A549 (cell line): ENCODE results near the gene NXT1. TPM values are rescaled to one million over a fixed set of nuclear protein-coding genes. Genes with fewer than 3 reads are reported as not detected.

Experiments
- ATAC-seq, 2 experiments: fragments of 200-7000 bp in 1 of 2; fragments of >200 bp in 1 of 2; cut with Nextera tagmentation in 1 of 2; cut with Tn5 transposase in 1 of 2; 3 replicates each; pipeline versions ENCODE4 v1.8.0 to v1.9.1; 2018 to 2020; ENCODE audit warnings: mild to moderate bottlenecking in 1 of 2, moderate library complexity in 1 of 2
- CTCF ChIA-PET: fragments of 300-600 bp; sonication (Branson Sonifier 250); formaldehyde crosslinking; extraction: SDS; loops from one replicate; lab custom pipeline; 2021; ENCODE audit warnings: antibody characterized with exemption, inconsistent platforms; lab: Yijun Ruan, JAX
- POLR2A ChIA-PET: fragments of 350-600 bp; formaldehyde crosslinking; extraction: SDS; loops from one replicate; lab custom pipeline; 2021; ENCODE audit warnings: antibody characterized with exemption, inconsistent platforms; lab: Yijun Ruan, JAX
- DNase-seq, 2 experiments: peaks; one replicate each; pipeline versions ENCODE4 v3.0.0 to v3.0.0-alpha.2; 2011 to 2016; ENCODE audit warnings: low read depth in 1 of 2, low spot score in 1 of 2
- FAIRE-seq: peaks from 2 replicates; lab custom pipeline; 2011; peaks lifted over from hg19 to GRCh38; lab: Jason Lieb, UNC
- H3K27ac ChIP-seq, 2 experiments: fragments of >200 bp; sonication (Bioruptor Twin); formaldehyde crosslinking; 3 replicates each; pipeline ENCODE4 v1.5.1; 2016 to 2017
- H3K4me1 ChIP-seq: fragments of >200 bp; sonication (Bioruptor Twin); formaldehyde crosslinking; 3 replicates; pipeline ENCODE4 v1.6.1; 2016
- H3K4me2 ChIP-seq: fragments of >200 bp; sonication (Bioruptor Twin); formaldehyde crosslinking; 3 replicates; pipeline ENCODE4 v1.6.1; 2016
- H3K4me3 ChIP-seq: fragments of >200 bp; sonication (Bioruptor Twin); formaldehyde crosslinking; 3 replicates; pipeline ENCODE4 v1.5.1; 2016
- H3K9me3 ChIP-seq: fragments of >200 bp; sonication (Bioruptor Twin); formaldehyde crosslinking; 3 replicates; pipeline ENCODE4 v1.6.1; 2016
- CBX8 ChIP-seq: fragments of 200-600 bp; sonication (generic); IDR thresholded peaks from 2 replicates; pipeline ENCODE4 v1.6.1; 2016
- CHD2 ChIP-seq: fragments of 150-350 bp; IDR thresholded peaks from 2 replicates; pipeline ENCODE4 v1.6.1; 2014; ENCODE audit warnings: low read length; ENCODE audit not compliant: partially characterized antibody
- CHD4 ChIP-seq: fragments of 200-600 bp; sonication (generic); IDR thresholded peaks from 2 replicates; pipeline ENCODE4 v1.6.1; 2016; ENCODE audit warnings: antibody characterized with exemption, mild to moderate bottlenecking, borderline replicate concordance
- CTCF ChIP-seq: fragments of >200 bp; sonication (Bioruptor Twin); formaldehyde crosslinking; IDR thresholded peaks from 3 replicates; pipeline ENCODE4 v1.5.1; 2016
- EHF ChIP-seq: fragments of 250-450 bp; sonication (Bioruptor Pico); IDR thresholded peaks from 2 replicates; pipeline ENCODE4 v1.5.0; 2020; ENCODE audit warnings: mild to moderate bottlenecking
- EP300 ChIP-seq, 2 experiments: fragments of >200 bp; sonication (Bioruptor Twin); formaldehyde crosslinking; IDR thresholded peaks; 2 replicates in 1 of 2; 3 replicates in 1 of 2; pipeline ENCODE4 v1.6.1; 2016 to 2017
- FOSB ChIP-seq: fragments of 250-450 bp; sonication (Bioruptor Pico); IDR thresholded peaks from 2 replicates; pipeline ENCODE4 v1.5.0; 2020; ENCODE audit warnings: mild to moderate bottlenecking, moderate library complexity
- FOSL2 ChIP-seq, 2 experiments: fragments of 450-650 bp in 1 of 2; fragments of >200 bp in 1 of 2; sonication (Bioruptor Twin) in 1 of 2; formaldehyde crosslinking; IDR thresholded peaks; 2 replicates each; pipeline versions ENCODE4 v1.5.0 to v1.6.1; 2016 to 2020; ENCODE audit warnings: mild to moderate bottlenecking in 1 of 2, moderate library complexity in 1 of 2
- FOXS1 ChIP-seq: fragments of 250-450 bp; sonication (Bioruptor Pico); IDR thresholded peaks from 2 replicates; pipeline ENCODE4 v1.5.0; 2020; ENCODE audit warnings: mild to moderate bottlenecking, moderate library complexity
- HDAC2 ChIP-seq: fragments of 200-600 bp; sonication (generic); IDR thresholded peaks from 2 replicates; pipeline ENCODE4 v1.6.1; 2016
- HES2 ChIP-seq: fragments of >200 bp; sonication (Bioruptor Twin); formaldehyde crosslinking; IDR thresholded peaks from 2 replicates; pipeline ENCODE4 v1.6.1; 2016
- HMGXB4 ChIP-seq: fragments of 250-450 bp; sonication (Bioruptor Pico); IDR thresholded peaks from 2 replicates; pipeline ENCODE4 v1.5.0; 2021; ENCODE audit warnings: mild to moderate bottlenecking, moderate library complexity, borderline replicate concordance
- HOXB5 ChIP-seq: fragments of 250-450 bp; sonication (Bioruptor Pico); IDR thresholded peaks from 2 replicates; pipeline ENCODE4 v1.5.0; 2020; ENCODE audit warnings: mild to moderate bottlenecking, moderate library complexity
- JUNB ChIP-seq: fragments of >200 bp; sonication (Bioruptor Twin); formaldehyde crosslinking; IDR thresholded peaks from 2 replicates; pipeline ENCODE4 v1.6.1; 2016
- KDM1A ChIP-seq: fragments of 200-600 bp; sonication (generic); IDR thresholded peaks from 2 replicates; pipeline ENCODE4 v1.6.1; 2016; ENCODE audit warnings: low read depth, mild to moderate bottlenecking
- KDM5A ChIP-seq: fragments of 200-600 bp; sonication (generic); IDR thresholded peaks from 2 replicates; pipeline ENCODE4 v1.6.1; 2016; ENCODE audit warnings: antibody characterized with exemption, mild to moderate bottlenecking
- MAX ChIP-seq: IDR thresholded peaks from 2 replicates; pipeline ENCODE4 v1.6.1; 2012
- MAZ ChIP-seq: fragments of 150-350 bp; IDR thresholded peaks from 2 replicates; pipeline ENCODE4 v1.6.1; 2014; ENCODE audit warnings: antibody characterized with exemption, low read depth, low read length, borderline replicate concordance
- MYC ChIP-seq: IDR thresholded peaks from 2 replicates; pipeline ENCODE4 v1.6.1; 2012; ENCODE audit warnings: mild to moderate bottlenecking, inconsistent platforms, low read length, improper control_type of control experiment, borderline replicate concordance
- NFE2L2 ChIP-seq: fragments of 150-350 bp; conservative IDR thresholded peaks from 2 replicates; pipeline ENCODE4 v1.6.1; 2014; ENCODE audit warnings: low read length
- NR3C1 ChIP-seq: fragments of >200 bp; sonication (Bioruptor Twin); formaldehyde crosslinking; IDR thresholded peaks from 3 replicates; pipeline ENCODE4 v1.6.1; 2017
- POLR2A ChIP-seq: IDR thresholded peaks from 2 replicates; pipeline ENCODE4 v1.6.1; 2012; ENCODE audit warnings: mild to moderate bottlenecking, low read length
- RAD21 ChIP-seq, 2 experiments: fragments of >200 bp in 1 of 2; sonication (Bioruptor Twin) in 1 of 2; formaldehyde crosslinking in 1 of 2; IDR thresholded peaks in 1 of 2; conservative IDR thresholded peaks in 1 of 2; 2 replicates in 1 of 2; 3 replicates in 1 of 2; pipeline ENCODE4 v1.6.1; 2012 to 2018; ENCODE audit warnings: inconsistent platforms in 1 of 2
- SMC3 ChIP-seq: fragments of >200 bp; sonication (Bioruptor Twin); formaldehyde crosslinking; IDR thresholded peaks from 3 replicates; pipeline ENCODE4 v1.6.1; 2018; ENCODE audit warnings: inconsistent platforms
- SREBF2 ChIP-seq: fragments of 450-650 bp; IDR thresholded peaks from 2 replicates; pipeline ENCODE4 v1.6.1; 2014; ENCODE audit warnings: mild to moderate bottlenecking, moderate library complexity
- TFCP2L1 ChIP-seq: fragments of 250-450 bp; sonication (Bioruptor Pico); IDR thresholded peaks from 2 replicates; pipeline ENCODE4 v1.5.0; 2021; ENCODE audit warnings: mild to moderate bottlenecking
- TP53 ChIP-seq: fragments of 250-450 bp; sonication (Bioruptor Pico); IDR thresholded peaks from 2 replicates; pipeline ENCODE4 v1.5.0; 2021; ENCODE audit warnings: mild to moderate bottlenecking, moderate library complexity
- USF2 ChIP-seq: fragments of 450-650 bp; IDR thresholded peaks from 2 replicates; pipeline ENCODE4 v1.6.1; 2014; ENCODE audit warnings: antibody characterized with exemption
- ZC3H11A ChIP-seq: fragments of 450-650 bp; IDR thresholded peaks from 2 replicates; pipeline ENCODE4 v1.6.1; 2014; ENCODE audit warnings: antibody characterized with exemption, mild to moderate bottlenecking
- ZFP36 ChIP-seq: fragments of 450-650 bp; IDR thresholded peaks from 2 replicates; pipeline ENCODE4 v1.6.1; 2014; ENCODE audit warnings: borderline replicate concordance; ENCODE audit not compliant: partially characterized antibody
- ZNF302 ChIP-seq: fragments of 250-450 bp; sonication (Bioruptor Pico); IDR thresholded peaks from 2 replicates; pipeline ENCODE4 v1.9.0; 2021; ENCODE audit warnings: inconsistent platforms, mild to moderate bottlenecking, moderate library complexity
- ZSCAN20 ChIP-seq: fragments of 250-450 bp; sonication (Bioruptor Pico); IDR thresholded peaks from 2 replicates; pipeline ENCODE4 v1.8.0; 2022; ENCODE audit warnings: mild to moderate bottlenecking, moderate library complexity
- WGBS: methylation state at CpG from one replicate; pipeline ENCODE4 v1.1.6; 2017; ENCODE audit errors: missing lambda C conversion rate; 5-methylcytosine and 5-hydroxymethylcytosine counted together
- polyA minus RNA-seq: library from RNA; depleted of rRNA, polyadenylated mRNA; stranded (reverse); fragments of >200 nt; gene quantifications from 2 replicates; pipeline ENCODE4 v1.2.3, GENCODE V29; 2011; rRNA and poly(A)+ RNA removed
- polyA plus RNA-seq, 4 experiments: library from polyadenylated mRNA; depleted of rRNA in 3 of 4; stranded (reverse); fragments of >200 nt; fragmentation: RNase III in 1 of 4; extraction: RNeasy Plus Mini Kit Qiagen cat#74134 plus additional on column Dnase treatment in 1 of 4; gene quantifications; 2 replicates in 3 of 4; 3 replicates in 1 of 4; pipeline ENCODE4 v1.2.3, GENCODE V29; 2011 to 2017
- TF ChIP-seq, protein P1 (sequence below): fragments of >200 bp; sonication (Bioruptor Twin); formaldehyde crosslinking; IDR thresholded peaks from 3 replicates; pipeline ENCODE4 v1.6.1; 2016
- TF ChIP-seq, protein P2 (sequence below): IDR thresholded peaks from 2 replicates; pipeline ENCODE4 v1.6.1; 2012; ENCODE audit warnings: low read depth, borderline replicate concordance

The NXT1 gene
- polyA plus RNA-seq (2011; rRNA removed) (68.2 and 71.8 TPM in 2 replicates), polyA plus RNA-seq (2017; fragmentation: RNase III; extraction: RNeasy Plus Mini Kit Qiagen cat#74134 plus additional on column Dnase treatment) (44.3 to 45.5 TPM (median 45.1 TPM) in 3 replicates), polyA minus RNA-seq (42.8 and 48.1 TPM in 2 replicates)
- polyA plus RNA-seq (2012; cell fraction: cytosol; rRNA removed), result 97.1 and 104 TPM in 2 replicates
- polyA plus RNA-seq (2012; cell fraction: nucleus; rRNA removed), result 59.9 and 65.3 TPM in 2 replicates

DNA sequence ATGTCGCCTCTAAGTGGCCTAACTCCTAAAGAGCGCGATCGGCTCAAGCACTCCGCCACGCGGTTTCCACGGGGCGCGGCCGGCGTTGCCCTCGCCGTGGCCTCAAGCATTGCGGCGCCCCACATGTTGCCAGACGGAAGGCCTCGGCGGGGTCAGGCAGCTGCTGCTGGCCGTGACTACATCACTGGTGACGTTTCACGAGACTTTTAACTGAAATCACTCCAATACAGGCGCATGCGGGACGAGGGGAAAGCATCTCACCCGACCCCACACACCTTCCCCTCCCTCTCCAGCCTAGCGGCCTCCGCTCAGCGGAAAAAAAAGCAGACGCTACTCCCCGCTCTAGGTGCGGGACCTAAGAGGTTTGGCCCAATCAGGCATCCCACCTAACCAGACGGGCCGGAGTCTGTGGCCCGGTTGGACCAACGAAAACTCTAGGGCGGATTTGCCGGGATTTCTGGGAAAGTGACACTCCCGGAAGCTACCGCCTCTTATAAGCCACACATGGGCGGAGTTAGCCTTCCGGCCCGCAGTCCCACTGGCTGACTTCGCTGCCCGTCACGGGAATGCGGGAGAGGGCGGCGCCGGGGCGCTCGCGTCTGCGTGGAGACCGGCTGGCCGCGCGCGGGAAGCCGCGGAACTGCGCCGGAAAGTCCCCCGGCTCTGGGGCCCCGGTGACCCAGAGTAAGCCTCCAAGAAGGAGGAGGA, at the start of gene NXT1:
Gene NXT1, plus strand, starts transcription at position 596 of the 708 bp plus-strand sequence. CDS start 3,251 bp downstream, outside the sequence.
- ChIA-PET CTCF (interaction anchor here (0.6 to 3.3 kb wide), 17 partner anchors 8 to 1012 kb away, joined by 3 to 36 read pairs (median 5); partner anchors contain the start of genes GZF1 and NAPB), POLR2A (interaction anchor here (0.6 to 2.6 kb wide), 34 partner anchors 10 to 1016 kb away, joined by 3 to 92 read pairs (median 4); partner anchors contain the start of genes GZF1, NAPB and THBD)
- no peaks in the 10 kb centered on the region for H3K9me3 ChIP-seq
- peak within 1 kb of the TSS; percentile 81 for H3K4me3 ChIP-seq
- ATAC-seq (peak; percentile 86 to 93), DNase-seq (peak; percentile 95 to 99), FAIRE-seq (peak; percentile 93)
- H3K4me1 ChIP-seq, result peaks cover 21% of the 10 kb centered on the region
- H3K4me2 ChIP-seq, result peak within 1 kb of the TSS; percentile 89
- peak within 1 kb of the TSS; percentile 94 to 95 for H3K27ac ChIP-seq
- WGBS, result 2% methylated on average over 56 of the region's 65 CpGs
- TF ChIP-seq, protein P1, sequence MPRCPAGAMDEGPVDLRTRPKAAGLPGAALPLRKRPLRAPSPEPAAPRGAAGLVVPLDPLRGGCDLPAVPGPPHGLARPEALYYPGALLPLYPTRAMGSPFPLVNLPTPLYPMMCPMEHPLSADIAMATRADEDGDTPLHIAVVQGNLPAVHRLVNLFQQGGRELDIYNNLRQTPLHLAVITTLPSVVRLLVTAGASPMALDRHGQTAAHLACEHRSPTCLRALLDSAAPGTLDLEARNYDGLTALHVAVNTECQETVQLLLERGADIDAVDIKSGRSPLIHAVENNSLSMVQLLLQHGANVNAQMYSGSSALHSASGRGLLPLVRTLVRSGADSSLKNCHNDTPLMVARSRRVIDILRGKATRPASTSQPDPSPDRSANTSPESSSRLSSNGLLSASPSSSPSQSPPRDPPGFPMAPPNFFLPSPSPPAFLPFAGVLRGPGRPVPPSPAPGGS, result peak; percentile 36; the same call in 2 of the 3 replicates
- TF ChIP-seq HOXB5 (CRISPR knock-in tag) (peak; percentile 73; the same call in 1 of the 2 replicates), ZFP36 (no peak), MYC (peak; percentile 96), EP300 (IDR thresholded peaks at IDR 0.05) (no peak; a peak in 1 of 5 replicates), FOSL2 (IDR thresholded peaks at IDR 0.05) (no peak), FOSL2 (CRISPR knock-in tag; IDR thresholded peaks at IDR 0.05) (peak; percentile 14; the same call in 1 of the 2 replicates), SREBF2 (no peak), USF2 (peak; percentile 12; the same call in 1 of the 2 replicates), ZNF302 (CRISPR knock-in tag) (no peak), MAX (peak; percentile 98), NFE2L2 (no peak), HMGXB4 (peak; percentile 91; the same call in 1 of the 2 replicates), CBX8 (no peak), HDAC2 (peak; percentile 34; the same call in 1 of the 2 replicates), ZSCAN20 (no peak), HES2 (no peak), FOXS1 (no peak), MAZ (no peak), POLR2A (peak; percentile 79), KDM5A (no peak), CHD4 (no peak), RAD21 (conservative IDR thresholded peaks at IDR 0.05 in 1 of 2, IDR thresholded peaks at IDR 0.05 in 1 of 2) (no peak), JUNB (no peak), TP53 (CRISPR knock-in tag) (peak; percentile 88), SMC3 (no peak), NR3C1 (no peak), ZC3H11A (peak; percentile 15; the same call in 1 of the 2 replicates), KDM1A (no peak), EHF (CRISPR knock-in tag) (0 out of 2 replicates have a peak, but pooled peaks have one; percentile 20), CTCF (no peak), CHD2 (no peak), FOSB (CRISPR knock-in tag) (no peak), TFCP2L1 (CRISPR knock-in tag) (peak; percentile 68; the same call in 1 of the 2 replicates)
- TF ChIP-seq, protein P2, sequence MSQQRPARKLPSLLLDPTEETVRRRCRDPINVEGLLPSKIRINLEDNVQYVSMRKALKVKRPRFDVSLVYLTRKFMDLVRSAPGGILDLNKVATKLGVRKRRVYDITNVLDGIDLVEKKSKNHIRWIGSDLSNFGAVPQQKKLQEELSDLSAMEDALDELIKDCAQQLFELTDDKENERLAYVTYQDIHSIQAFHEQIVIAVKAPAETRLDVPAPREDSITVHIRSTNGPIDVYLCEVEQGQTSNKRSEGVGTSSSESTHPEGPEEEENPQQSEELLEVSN, result peak; percentile 89
